ENCODE data around the gene PLA2G2C.
"Not testable (repeated sequence)": the region's sequence is repeated elsewhere in the genome, so short reads cannot be mapped to it uniquely, and the experiment has no call there.

The PLA2G2C gene

GRCh38 chr1:20228314-20228825 is 42.1 kb upstream of the PLA2G2C start:
- no peak overlapping the region for H3K27ac Mint-ChIP-seq
- DNase-seq = no peak
- peaks cover 32% of the 10 kb centered on the region for H3K4me1 Mint-ChIP-seq
- peaks cover 3% of the 10 kb centered on the region for H3K9me3 Mint-ChIP-seq
- H3K4me3 Mint-ChIP-seq = no peak overlapping the region
- H3K27me3 Mint-ChIP-seq (ENCODE audit: low read depth, poor library complexity) = peaks cover 43% of the 10 kb centered on the region
- no peak for TF ChIP-seq CTCF (IDR thresholded peaks at IDR 0.05)
- H3K36me3 Mint-ChIP-seq (ENCODE audit: low read depth) = no peaks in the 10 kb centered on the region

GRCh38 chr1:20227704-20228103 is 41.4 kb upstream of the PLA2G2C start:
- TF ChIP-seq CTCF (IDR thresholded peaks at IDR 0.05) = no peak
- Mint-ChIP-seq H3K4me1 (peaks cover 29% of the 10 kb centered on the region), H3K36me3 (ENCODE audit: low read depth) (no peaks in the 10 kb centered on the region), H3K4me3 (no peak overlapping the region), H3K27me3 (ENCODE audit: low read depth, poor library complexity) (peaks cover 50% of the 10 kb centered on the region), H3K9me3 (peaks cover 3% of the 10 kb centered on the region), H3K27ac (no peak overlapping the region)
- DNase-seq = no peak

- Mint-ChIP-seq H3K4me3 (no peak overlapping the region), H3K27ac (no peak overlapping the region), H3K9me3 (no peaks in the 10 kb centered on the region), H3K36me3 (ENCODE audit: low read depth) (no peaks in the 10 kb centered on the region), H3K4me1 (peaks cover 16% of the 10 kb centered on the region), H3K27me3 (ENCODE audit: low read depth, poor library complexity) (peaks cover 63% of the 10 kb centered on the region)
- DNase-seq = no peak
- TF ChIP-seq CTCF (IDR thresholded peaks at IDR 0.05) = no peak
These were observed 38.2 kb upstream of the PLA2G2C start for GRCh38 chr1:20224546-20224945.

GRCh38 chr1:20223551-20224419 is 37.5 kb upstream of the PLA2G2C start:
- H3K4me1 Mint-ChIP-seq = peaks cover 16% of the 10 kb centered on the region
- no peak for TF ChIP-seq CTCF (IDR thresholded peaks at IDR 0.05)
- no peak overlapping the region for H3K27ac Mint-ChIP-seq
- H3K27me3 Mint-ChIP-seq (ENCODE audit: low read depth, poor library complexity) = peaks cover 63% of the 10 kb centered on the region
- no peak overlapping the region for H3K4me3 Mint-ChIP-seq
- DNase-seq = peak; percentile 47
- H3K9me3 Mint-ChIP-seq = no peaks in the 10 kb centered on the region
- H3K36me3 Mint-ChIP-seq (ENCODE audit: low read depth) = no peaks in the 10 kb centered on the region

- peaks cover 56% of the 10 kb centered on the region for H3K27me3 Mint-ChIP-seq (ENCODE audit: low read depth, poor library complexity)
- no peak overlapping the region for H3K27ac Mint-ChIP-seq
- H3K9me3 Mint-ChIP-seq = no peaks in the 10 kb centered on the region
- H3K4me1 Mint-ChIP-seq = peaks cover 16% of the 10 kb centered on the region
- DNase-seq = no peak
- H3K4me3 Mint-ChIP-seq = no peak overlapping the region
- H3K36me3 Mint-ChIP-seq (ENCODE audit: low read depth) = no peaks in the 10 kb centered on the region
- no peak for TF ChIP-seq CTCF (IDR thresholded peaks at IDR 0.05)
These were observed 36.8 kb upstream of the PLA2G2C start for GRCh38 chr1:20223106-20223505.

GRCh38 chr1:20220036-20220435 is 33.7 kb upstream of the PLA2G2C start:
- Mint-ChIP-seq H3K27ac (no peak overlapping the region), H3K4me1 (peaks cover 11% of the 10 kb centered on the region), H3K9me3 (no peaks in the 10 kb centered on the region), H3K4me3 (no peak overlapping the region), H3K36me3 (ENCODE audit: low read depth) (no peaks in the 10 kb centered on the region), H3K27me3 (ENCODE audit: low read depth, poor library complexity) (peaks cover 46% of the 10 kb centered on the region)
- TF ChIP-seq CTCF (IDR thresholded peaks at IDR 0.05) = no peak
- no peak for DNase-seq

- H3K27ac Mint-ChIP-seq; H3K4me1 Mint-ChIP-seq; DNase-seq; H3K9me3 Mint-ChIP-seq; H3K4me3 Mint-ChIP-seq; H3K36me3 Mint-ChIP-seq (ENCODE audit: low read depth): not testable (repeated sequence)
- H3K27me3 Mint-ChIP-seq (ENCODE audit: low read depth, poor library complexity) = peaks cover 55% of the 10 kb centered on the region
These were observed 32.7 kb upstream of the PLA2G2C start for GRCh38 chr1:20219053-20219452.
